MM.1S (cell line): ENCODE measurements around the gene CLINT1.

Experiments used
- DNase-seq: peaks from one replicate; pipeline ENCODE4 v3.0.0-alpha.2; 2015
- H2AFZ ChIP-seq: fragments of 300-600 bp; sonication (generic); 2 replicates; pipeline ENCODE4 v1.6.0; 2016; ENCODE audit warnings: antibody characterized with exemption, low read length
- H3F3A ChIP-seq: fragments of 300-600 bp; sonication (generic); 2 replicates; pipeline ENCODE4 v1.6.1; 2016; ENCODE audit warnings: mild to moderate bottlenecking, antibody characterized with exemption, low read length, moderate library complexity, mixed read lengths; ENCODE audit not compliant: insufficient read depth
- H3K27ac ChIP-seq: fragments of 300-600 bp; sonication (generic); 2 replicates; pipeline ENCODE4 v1.5.1; 2016; ENCODE audit warnings: mild to moderate bottlenecking, low read length
- H3K27me3 ChIP-seq: fragments of 300-600 bp; sonication (generic); replicated peaks from 2 replicates; pipeline ENCODE4 v1.6.0; 2016; ENCODE audit warnings: low read length; ENCODE audit not compliant: insufficient read depth
- H3K36me3 ChIP-seq: fragments of 300-600 bp; sonication (generic); replicated peaks from 2 replicates; pipeline ENCODE4 v1.6.1; 2016; ENCODE audit warnings: mild to moderate bottlenecking, low read length, mixed read lengths; ENCODE audit not compliant: insufficient read depth
- H3K4me1 ChIP-seq: fragments of 300-600 bp; sonication (generic); 2 replicates; pipeline ENCODE4 v1.6.1; 2016; ENCODE audit warnings: low read length, mixed read lengths
- H3K4me2 ChIP-seq: fragments of 300-600 bp; sonication (generic); 2 replicates; pipeline ENCODE4 v1.6.0; 2016; ENCODE audit warnings: low read depth, low read length
- H3K4me3 ChIP-seq: fragments of 300-600 bp; sonication (generic); 2 replicates; pipeline ENCODE4 v1.5.1; 2016; ENCODE audit warnings: low read length, mixed read lengths
- H3K79me2 ChIP-seq: fragments of 300-600 bp; sonication (generic); 2 replicates; pipeline ENCODE4 v1.6.1; 2016; ENCODE audit warnings: mixed run types, low read length, mixed read lengths
- H3K9ac ChIP-seq: fragments of 300-600 bp; sonication (generic); 2 replicates; pipeline ENCODE4 v1.6.1; 2016; ENCODE audit warnings: low read length, mixed read lengths
- H3K9me2 ChIP-seq: fragments of 300-600 bp; sonication (generic); replicated peaks from 2 replicates; pipeline ENCODE4 v1.6.1; 2016; ENCODE audit warnings: mild to moderate bottlenecking, low read length, mixed read lengths; ENCODE audit not compliant: insufficient read depth
- H3K9me3 ChIP-seq: fragments of 300-600 bp; sonication (generic); replicated peaks from 2 replicates; pipeline ENCODE4 v1.6.1; 2016; ENCODE audit warnings: mild to moderate bottlenecking, low read length, mixed read lengths; ENCODE audit not compliant: insufficient read depth
- H4K20me1 ChIP-seq: fragments of 300-600 bp; sonication (generic); 2 replicates; pipeline ENCODE4 v1.6.1; 2016; ENCODE audit warnings: mild to moderate bottlenecking, low read length, moderate library complexity, mixed read lengths; ENCODE audit not compliant: insufficient read depth
- CTCF ChIP-seq: fragments of 300-600 bp; sonication (generic); IDR thresholded peaks from 2 replicates; pipeline ENCODE4 v1.5.1; 2016; ENCODE audit warnings: antibody characterized with exemption, low read length, mixed read lengths
- EZH2 ChIP-seq: fragments of 300-600 bp; sonication (generic); optimal IDR thresholded peaks from 2 replicates; pipeline ENCODE3; 2017; ENCODE audit warnings: low read depth, mild to moderate bottlenecking, antibody characterized with exemption, low read length, mixed read lengths
- EZH2phosphoT487 ChIP-seq: fragments of 300-600 bp; sonication (generic); IDR thresholded peaks from 2 replicates; pipeline ENCODE4 v1.6.1; 2018; ENCODE audit warnings: antibody characterized with exemption, low read length

Gene CLINT1

GRCh38 chr5:157828944-157829639, 29.9 kb downstream of the CLINT1 start:
- Histone ChIP-seq H3K9me3 (no peaks in the 10 kb centered on the region), H3F3A (peaks cover 31% of the 10 kb centered on the region), H2AFZ (no peak overlapping the region), H3K4me3 (no peak overlapping the region), H3K79me2 (peaks cover 89% of the 10 kb centered on the region), H3K9me2 (no peaks in the 10 kb centered on the region), H3K4me2 (peak overlapping the region; percentile 22), H3K27me3 (no peaks in the 10 kb centered on the region), H3K4me1 (peaks cover 17% of the 10 kb centered on the region), H3K36me3 (no peaks in the 10 kb centered on the region), H4K20me1 (peaks cover 10% of the 10 kb centered on the region; the same call in 1 of the 2 replicates), H3K9ac (no peak overlapping the region), H3K27ac (peak overlapping the region; percentile 80)
- DNase-seq: no peak
- TF ChIP-seq CTCF (peak; percentile 30), EZH2phosphoT487 (no peak)

- no peaks in the 10 kb centered on the region for H3K36me3 ChIP-seq
- peaks cover 10% of the 10 kb centered on the region; the same call in 1 of the 2 replicates for H4K20me1 ChIP-seq
- H3K4me1 ChIP-seq: peaks cover 17% of the 10 kb centered on the region
- H3F3A ChIP-seq: peaks cover 31% of the 10 kb centered on the region
- no peak overlapping the region for H3K4me3 ChIP-seq
- H2AFZ ChIP-seq: no peak overlapping the region
- H3K79me2 ChIP-seq: peaks cover 88% of the 10 kb centered on the region
- 0 out of 2 replicates have a peak overlapping the region, but pooled peaks have one; percentile 9 for H3K9ac ChIP-seq
- H3K27me3 ChIP-seq: no peaks in the 10 kb centered on the region
- H3K4me2 ChIP-seq: peak overlapping the region; percentile 22; the same call in 1 of the 2 replicates
- TF ChIP-seq CTCF: no peak
- no peak for TF ChIP-seq EZH2phosphoT487
- TF ChIP-seq EZH2: no peak
- peak; percentile 66 for DNase-seq
- H3K9me2 ChIP-seq: no peaks in the 10 kb centered on the region
- no peaks in the 10 kb centered on the region for H3K9me3 ChIP-seq
- peak overlapping the region; percentile 80 for H3K27ac ChIP-seq
Measured at GRCh38 chr5:157828105-157828943, 30.6 kb downstream of the CLINT1 start.

- Histone ChIP-seq H3K79me2 (peaks cover 88% of the 10 kb centered on the region), H3K27ac (peak overlapping the region; percentile 80; the same call in 1 of the 2 replicates), H3K4me3 (no peak overlapping the region), H3K9me3 (no peaks in the 10 kb centered on the region), H3K9me2 (no peaks in the 10 kb centered on the region), H4K20me1 (peaks cover 10% of the 10 kb centered on the region; the same call in 1 of the 2 replicates), H3K9ac (no peak overlapping the region), H3K4me1 (peaks cover 19% of the 10 kb centered on the region), H3K36me3 (no peaks in the 10 kb centered on the region), H3K4me2 (no peak overlapping the region), H3K27me3 (no peaks in the 10 kb centered on the region), H3F3A (peaks cover 31% of the 10 kb centered on the region), H2AFZ (no peak overlapping the region)
- no peak for DNase-seq
- no peak for TF ChIP-seq EZH2phosphoT487
Measured at GRCh38 chr5:157827423-157827822, 31.5 kb downstream of the CLINT1 start.
